ENCODE results near the gene EPS15. TPM values are rescaled to one million over a fixed set of nuclear protein-coding genes. Genes with fewer than 3 reads are reported as not detected.

The EPS15 gene
- total RNA-seq, 3 donors from 2014 or later: 50.0 to 85.5 (median 54.0) TPM

- DNase-seq (no peak), ATAC-seq (no peak)
- intact Hi-C loops (cut with DNase I, micrococcal nuclease): no loop called here
- TF ChIP-seq CTCF (IDR thresholded peaks at IDR 0.05): no peak
- Histone ChIP-seq H3K9me3 (no peaks in the 10 kb centered on the region), H3K36me3 (ENCODE audit: low read depth) (no peaks in the 10 kb centered on the region), H3K4me3 (no peak overlapping the region), H3K4me1 (ENCODE audit: low read depth) (no peaks in the 10 kb centered on the region)
These were observed 39.4 kb upstream of the EPS15 start for GRCh38 chr1:51558375-51558924.

- no peak for TF ChIP-seq CTCF (IDR thresholded peaks at IDR 0.05)
- Histone ChIP-seq H3K4me3 (no peak overlapping the region), H3K36me3 (ENCODE audit: low read depth) (no peaks in the 10 kb centered on the region), H3K9me3 (no peaks in the 10 kb centered on the region), H3K4me1 (ENCODE audit: low read depth) (no peaks in the 10 kb centered on the region)
- ATAC-seq (no peak), DNase-seq (no peak)
- intact Hi-C loops (cut with DNase I, micrococcal nuclease): no loop called here
These were observed 38.1 kb upstream of the EPS15 start for GRCh38 chr1:51557168-51557567.

GRCh38 chr1:51555866-51556619 lies 37.0 kb upstream of the EPS15 start:
- ATAC-seq (no peak), DNase-seq (no peak)
- Histone ChIP-seq H3K4me3 (no peak overlapping the region), H3K36me3 (ENCODE audit: low read depth) (no peaks in the 10 kb centered on the region), H3K4me1 (ENCODE audit: low read depth) (no peaks in the 10 kb centered on the region), H3K9me3 (no peaks in the 10 kb centered on the region)
- intact Hi-C loops (cut with DNase I, micrococcal nuclease): no loop called here
- no peak for TF ChIP-seq CTCF (IDR thresholded peaks at IDR 0.05)

GRCh38 chr1:51553911-51554310 lies 34.8 kb upstream of the EPS15 start:
- no peaks in the 10 kb centered on the region for H3K9me3 ChIP-seq
- no peak for TF ChIP-seq CTCF (IDR thresholded peaks at IDR 0.05)
- DNase-seq (no peak), ATAC-seq (no peak)
- intact Hi-C loops (cut with DNase I, micrococcal nuclease): no loop called here
- no peaks in the 10 kb centered on the region for H3K36me3 ChIP-seq (ENCODE audit: low read depth)
- no peaks in the 10 kb centered on the region for H3K4me1 ChIP-seq (ENCODE audit: low read depth)
- no peak overlapping the region for H3K4me3 ChIP-seq

GRCh38 chr1:51552929-51553807 lies 34.1 kb upstream of the EPS15 start:
- Histone ChIP-seq H3K4me1 (ENCODE audit: low read depth) (no peaks in the 10 kb centered on the region), H3K4me3 (no peak overlapping the region), H3K9me3 (no peaks in the 10 kb centered on the region), H3K36me3 (ENCODE audit: low read depth) (no peaks in the 10 kb centered on the region)
- no peak for TF ChIP-seq CTCF (IDR thresholded peaks at IDR 0.05)
- intact Hi-C loops (cut with DNase I, micrococcal nuclease): no loop called here
- ATAC-seq (no peak), DNase-seq (no peak)

All from mucosa of descending colon (tissue), 3 donors.